Measurements from ENCODE around the gene NME3. TPM values are rescaled to one million over a fixed set of nuclear protein-coding genes. Genes with fewer than 3 reads are reported as not detected.

Gene NME3
- total RNA-seq, 1 donor from 2014 or later, result 79.1 TPM

DNA sequence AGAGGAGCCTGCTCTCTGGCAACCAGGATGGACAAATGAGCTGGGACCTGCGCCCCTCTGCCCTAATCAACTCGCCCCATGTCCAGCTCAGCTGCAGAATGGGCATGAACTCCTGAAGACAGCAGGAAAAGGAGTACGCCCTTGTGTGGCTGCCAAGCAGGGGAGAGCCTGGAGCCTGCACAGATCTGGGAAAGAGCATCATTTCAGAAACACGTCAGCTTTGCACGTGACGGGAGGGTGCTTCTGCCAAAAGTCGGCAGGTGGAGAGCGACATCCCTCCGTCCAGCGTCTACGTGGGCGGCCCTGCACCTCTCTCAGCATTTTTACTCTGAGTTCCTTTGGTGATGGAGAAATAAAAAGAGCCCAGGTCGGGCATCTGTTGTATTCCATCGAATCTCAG lies 18.5 kb downstream of the NME3 start:
- H3K27me3 Mint-ChIP-seq (ENCODE audit: unreplicated experiment), result peaks cover 9% of the 10 kb centered on the region
- TF ChIP-seq, protein P1, sequence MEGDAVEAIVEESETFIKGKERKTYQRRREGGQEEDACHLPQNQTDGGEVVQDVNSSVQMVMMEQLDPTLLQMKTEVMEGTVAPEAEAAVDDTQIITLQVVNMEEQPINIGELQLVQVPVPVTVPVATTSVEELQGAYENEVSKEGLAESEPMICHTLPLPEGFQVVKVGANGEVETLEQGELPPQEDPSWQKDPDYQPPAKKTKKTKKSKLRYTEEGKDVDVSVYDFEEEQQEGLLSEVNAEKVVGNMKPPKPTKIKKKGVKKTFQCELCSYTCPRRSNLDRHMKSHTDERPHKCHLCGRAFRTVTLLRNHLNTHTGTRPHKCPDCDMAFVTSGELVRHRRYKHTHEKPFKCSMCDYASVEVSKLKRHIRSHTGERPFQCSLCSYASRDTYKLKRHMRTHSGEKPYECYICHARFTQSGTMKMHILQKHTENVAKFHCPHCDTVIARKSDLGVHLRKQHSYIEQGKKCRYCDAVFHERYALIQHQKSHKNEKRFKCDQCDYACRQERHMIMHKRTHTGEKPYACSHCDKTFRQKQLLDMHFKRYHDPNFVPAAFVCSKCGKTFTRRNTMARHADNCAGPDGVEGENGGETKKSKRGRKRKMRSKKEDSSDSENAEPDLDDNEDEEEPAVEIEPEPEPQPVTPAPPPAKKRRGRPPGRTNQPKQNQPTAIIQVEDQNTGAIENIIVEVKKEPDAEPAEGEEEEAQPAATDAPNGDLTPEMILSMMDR (IDR thresholded peaks at IDR 0.05; ENCODE audit: partially characterized antibody, unreplicated experiment), result no peak

DNA sequence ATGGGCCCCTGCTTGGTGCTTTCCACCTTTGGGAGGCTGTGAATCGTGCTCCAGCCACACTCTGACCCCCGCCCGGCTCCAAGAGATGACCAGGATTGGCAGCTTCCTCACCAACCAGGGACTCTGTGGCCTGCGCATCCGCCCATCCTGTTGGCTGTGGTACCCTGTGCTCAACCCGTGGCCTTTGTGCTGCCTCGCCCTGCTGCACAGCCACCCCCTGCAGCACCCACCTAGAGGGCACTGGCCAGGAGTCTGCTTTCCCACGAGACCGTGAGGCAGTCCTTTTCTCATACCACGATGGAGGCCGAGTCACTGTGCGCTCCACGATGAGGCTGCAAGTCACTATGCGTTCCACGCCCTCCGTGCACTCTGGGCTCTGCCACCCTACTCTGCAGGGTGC lies 19.4 kb downstream of the NME3 start:
- Mint-ChIP-seq H3K9me3 (ENCODE audit: unreplicated experiment) (peaks cover 12% of the 10 kb centered on the region), H3K27ac (ENCODE audit: unreplicated experiment) (no peak overlapping the region), H3K4me3 (ENCODE audit: unreplicated experiment) (no peak overlapping the region), H3K4me1 (ENCODE audit: low read depth, unreplicated experiment) (no peaks in the 10 kb centered on the region), H3K36me3 (ENCODE audit: unreplicated experiment) (no peaks in the 10 kb centered on the region), H3K27me3 (ENCODE audit: unreplicated experiment) (peaks cover 9% of the 10 kb centered on the region)
- peak; percentile 11 for DNase-seq
- TF ChIP-seq, protein P1 (IDR thresholded peaks at IDR 0.05; ENCODE audit: partially characterized antibody, unreplicated experiment), result no peak

More for the DNA sequence above, 18.5 kb downstream of the NME3 start:
- H3K4me3 Mint-ChIP-seq (ENCODE audit: unreplicated experiment), result no peak overlapping the region
- no peak overlapping the region for H3K27ac Mint-ChIP-seq (ENCODE audit: unreplicated experiment)
- no peaks in the 10 kb centered on the region for H3K4me1 Mint-ChIP-seq (ENCODE audit: low read depth, unreplicated experiment)
- H3K9me3 Mint-ChIP-seq (ENCODE audit: unreplicated experiment), result peaks cover 14% of the 10 kb centered on the region
- H3K36me3 Mint-ChIP-seq (ENCODE audit: unreplicated experiment), result no peaks in the 10 kb centered on the region
- DNase-seq, result no peak

DNA sequence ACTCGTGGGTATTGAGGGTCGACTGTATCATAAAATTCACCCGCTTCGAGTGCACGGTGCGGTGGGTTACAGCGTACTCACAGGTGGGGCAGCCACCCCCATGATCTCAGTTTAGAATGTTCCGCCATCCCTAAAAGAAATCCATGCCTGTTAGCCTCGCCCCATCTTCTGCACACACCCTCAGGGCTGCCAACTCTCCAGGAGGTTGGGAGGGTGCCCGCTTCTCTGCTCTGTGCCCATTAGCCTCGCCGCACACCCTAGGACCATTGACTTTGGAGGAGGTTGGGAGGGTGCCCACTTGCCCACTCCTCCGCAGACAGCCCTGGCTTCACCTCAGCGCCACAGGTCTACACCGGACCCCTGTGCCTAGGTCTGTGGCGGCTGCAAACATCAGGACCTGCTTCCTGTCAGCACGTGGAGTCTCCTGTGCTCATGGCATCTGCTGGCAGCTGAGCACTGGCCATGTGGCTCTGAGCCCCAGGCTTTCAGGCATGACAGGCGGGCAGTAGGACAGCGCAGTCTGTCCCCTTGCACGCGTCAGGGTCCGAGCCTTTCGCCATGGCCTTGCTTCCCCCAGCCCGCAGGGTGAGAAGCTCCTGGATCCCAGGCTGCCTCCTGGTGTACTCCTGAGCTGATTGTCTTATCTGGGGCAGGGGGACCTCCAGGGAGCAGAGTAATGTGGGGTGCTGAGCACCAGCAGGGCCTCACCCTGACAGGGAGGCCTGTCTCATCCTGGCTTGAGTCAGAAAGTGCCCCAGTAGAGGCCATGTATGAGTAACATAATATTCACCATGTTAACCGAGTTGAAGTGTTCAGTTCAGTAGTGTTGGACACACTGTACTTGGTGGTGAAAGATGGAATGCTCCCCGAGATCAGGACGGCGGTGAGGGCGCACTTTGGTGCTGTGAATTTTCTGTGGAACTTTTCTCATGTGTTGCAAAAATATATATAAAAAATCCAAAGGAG lies 21.9 kb downstream of the NME3 start:
- no peak for DNase-seq
- peaks cover 6% of the 10 kb centered on the region for H3K36me3 Mint-ChIP-seq (ENCODE audit: unreplicated experiment)
- H3K4me3 Mint-ChIP-seq (ENCODE audit: unreplicated experiment), result no peak overlapping the region
- TF ChIP-seq, protein P1 (IDR thresholded peaks at IDR 0.05; ENCODE audit: partially characterized antibody, unreplicated experiment), result no peak
- no peaks in the 10 kb centered on the region for H3K4me1 Mint-ChIP-seq (ENCODE audit: low read depth, unreplicated experiment)
- peaks cover 4% of the 10 kb centered on the region for H3K27me3 Mint-ChIP-seq (ENCODE audit: unreplicated experiment)
- H3K9me3 Mint-ChIP-seq (ENCODE audit: unreplicated experiment), result peaks cover 10% of the 10 kb centered on the region
- H3K27ac Mint-ChIP-seq (ENCODE audit: unreplicated experiment), result no peak overlapping the region

DNA sequence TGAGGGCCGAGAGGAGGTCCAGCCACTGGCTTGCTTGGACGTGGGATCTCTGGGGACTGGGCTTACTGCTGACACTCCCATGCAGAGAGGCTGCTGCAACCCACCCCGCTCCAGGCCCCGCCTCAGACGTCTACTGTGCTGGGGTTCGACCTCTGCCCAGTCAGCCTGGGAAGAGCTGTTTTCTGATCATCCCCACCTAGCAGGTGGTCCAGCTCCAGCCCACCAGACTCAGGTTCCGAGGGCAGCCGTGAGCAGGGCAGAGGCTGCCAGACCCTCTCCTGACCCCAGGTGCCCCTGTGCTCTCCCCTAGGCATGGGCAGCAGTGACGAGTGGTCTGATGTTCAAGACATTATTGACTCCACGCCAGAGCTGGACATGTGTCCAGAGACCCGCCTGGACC lies 23.4 kb downstream of the NME3 start:
- Mint-ChIP-seq H3K27ac (ENCODE audit: unreplicated experiment) (no peak overlapping the region), H3K9me3 (ENCODE audit: unreplicated experiment) (peaks cover 8% of the 10 kb centered on the region), H3K4me3 (ENCODE audit: unreplicated experiment) (no peak overlapping the region), H3K4me1 (ENCODE audit: low read depth, unreplicated experiment) (no peaks in the 10 kb centered on the region), H3K36me3 (ENCODE audit: unreplicated experiment) (peaks cover 7% of the 10 kb centered on the region), H3K27me3 (ENCODE audit: unreplicated experiment) (peaks cover 7% of the 10 kb centered on the region)
- DNase-seq, result peak; percentile 11
- TF ChIP-seq, protein P1 (IDR thresholded peaks at IDR 0.05; ENCODE audit: partially characterized antibody, unreplicated experiment), result no peak

DNA sequence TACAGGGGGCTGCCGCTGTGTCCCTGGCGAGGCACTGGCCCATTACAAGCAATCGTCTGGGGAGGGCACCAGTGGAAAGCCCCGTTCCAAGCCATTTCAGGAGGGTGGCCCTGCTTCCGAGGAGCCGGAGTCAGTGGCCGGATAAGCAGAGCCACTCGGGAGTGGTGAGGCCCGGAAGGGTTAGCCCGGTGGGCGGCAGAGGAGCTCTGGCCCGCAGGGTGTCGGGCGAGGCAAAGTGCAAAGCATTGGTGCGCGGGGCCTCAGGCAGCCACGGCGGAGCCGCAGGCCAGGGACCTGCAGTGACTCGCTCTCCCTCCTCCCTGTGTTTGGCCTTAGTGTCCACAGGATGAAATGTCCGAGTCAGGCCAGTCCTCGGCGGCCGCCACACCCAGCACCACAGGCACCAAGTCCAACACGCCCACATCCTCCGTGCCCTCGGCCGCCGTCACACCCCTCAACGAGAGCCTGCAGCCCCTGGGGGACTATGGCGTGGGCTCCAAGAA lies 24.6 kb downstream of the NME3 start:
- peaks cover 8% of the 10 kb centered on the region for H3K9me3 Mint-ChIP-seq (ENCODE audit: unreplicated experiment)
- TF ChIP-seq, protein P1 (IDR thresholded peaks at IDR 0.05; ENCODE audit: partially characterized antibody, unreplicated experiment), result no peak
- peaks cover 7% of the 10 kb centered on the region for H3K36me3 Mint-ChIP-seq (ENCODE audit: unreplicated experiment)
- no peak overlapping the region for H3K4me3 Mint-ChIP-seq (ENCODE audit: unreplicated experiment)
- no peaks in the 10 kb centered on the region for H3K4me1 Mint-ChIP-seq (ENCODE audit: low read depth, unreplicated experiment)
- no peak overlapping the region for H3K27ac Mint-ChIP-seq (ENCODE audit: unreplicated experiment)
- peaks cover 4% of the 10 kb centered on the region for H3K27me3 Mint-ChIP-seq (ENCODE audit: unreplicated experiment)
- DNase-seq, result no peak
